ENCODE measurements around the gene TRIP12.

The TRIP12 gene

GRCh38 chr2:229718057-229718456, 203.8 kb downstream of the TRIP12 start:
- DNase-seq: no peak

- DNase-seq: peak in 27 of 51 donors; percentile 2 to 61 (median 27)
Observed at GRCh38 chr2:229715895-229716507, 205.8 kb downstream of the TRIP12 start.

GRCh38 chr2:229714736-229715541, 206.9 kb downstream of the TRIP12 start:
- peak in 47 of 51 donors; percentile 13 to 81 (median 58) for DNase-seq

GRCh38 chr2:229714080-229714735, 207.6 kb downstream of the TRIP12 start, which contains the start of gene DNER:
DNER (minus strand) TSS chr2:229714555; CDS start chr2:229714423, 132 bp downstream.
- DNase-seq: peak; percentile 16 to 91 (median 69)
